H9 (cell line): ENCODE data around the gene GPC6. TPM values are rescaled to one million over a fixed set of nuclear protein-coding genes. Genes with fewer than 3 reads are reported as not detected.

Source experiments
- DNase-seq: peaks from one replicate; pipeline ENCODE4 v3.0.0-alpha.2; 2017
- H2AFZ ChIP-seq: one replicate; pipeline ENCODE4 v1.6.1; 2013; ENCODE audit warnings: mild to moderate bottlenecking, low read length, control low read depth, moderate library complexity
- H2AK5ac ChIP-seq: 2 replicates; pipeline ENCODE4 v1.6.1; 2013; ENCODE audit warnings: low read length, control low read depth, mixed read lengths; ENCODE audit not compliant: insufficient read length
- H2BK120ac ChIP-seq: one replicate; pipeline ENCODE4 v1.6.1; 2013; ENCODE audit warnings: low read depth, mild to moderate bottlenecking, low read length, control low read depth, inconsistent platforms; ENCODE audit not compliant: poor library complexity, severe bottlenecking
- H2BK12ac ChIP-seq: 2 replicates; pipeline ENCODE4 v1.6.1; 2013; ENCODE audit warnings: low read length, control low read depth, mixed read lengths, low read depth; ENCODE audit not compliant: insufficient read length
- H2BK15ac ChIP-seq: 2 replicates; pipeline ENCODE4 v1.6.1; 2013; ENCODE audit warnings: low read depth, low read length, control low read depth
- H2BK20ac ChIP-seq: one replicate; pipeline ENCODE4 v1.6.1; 2013; ENCODE audit warnings: low read depth, mild to moderate bottlenecking, low read length, control low read depth, inconsistent platforms; ENCODE audit not compliant: poor library complexity, severe bottlenecking
- H2BK5ac ChIP-seq: 2 replicates; pipeline ENCODE4 v1.6.1; 2013; ENCODE audit warnings: low read length, control low read depth, mixed read lengths; ENCODE audit not compliant: insufficient read length
- H3K14ac ChIP-seq: 2 replicates; pipeline ENCODE4 v1.6.1; 2013; ENCODE audit warnings: low read length, control low read depth; ENCODE audit not compliant: insufficient read depth
- H3K18ac ChIP-seq: 2 replicates; pipeline ENCODE4 v1.6.1; 2013; ENCODE audit warnings: low read depth, mild to moderate bottlenecking, mixed read lengths, low read length, control low read depth; ENCODE audit not compliant: insufficient read length
- H3K23ac ChIP-seq: 2 replicates; pipeline ENCODE4 v1.6.1; 2013; ENCODE audit warnings: low read length, control low read depth, mixed read lengths, low read depth; ENCODE audit not compliant: insufficient read length
- H3K23me2 ChIP-seq: 2 replicates; pipeline ENCODE4 v1.6.1; 2013; ENCODE audit warnings: low read depth, mild to moderate bottlenecking, mixed read lengths, low read length, control low read depth; ENCODE audit not compliant: insufficient read length, poor library complexity, severe bottlenecking
- H3K27ac ChIP-seq: 2 replicates; pipeline ENCODE4 v1.5.1; 2013; ENCODE audit warnings: low read length, control low read depth, mixed read lengths, low read depth; ENCODE audit not compliant: insufficient read length
- H3K27me3 ChIP-seq: 2 replicates; pipeline ENCODE4 v1.6.1; 2013; ENCODE audit warnings: low read length, control low read depth, inconsistent platforms; ENCODE audit not compliant: insufficient read depth
- H3K4ac ChIP-seq: 2 replicates; pipeline ENCODE4 v1.6.1; 2013; ENCODE audit warnings: low read depth, mild to moderate bottlenecking, control low read depth, inconsistent platforms, low read length, moderate library complexity
- H3K4me1 ChIP-seq: 2 replicates; pipeline ENCODE4 v1.6.1; 2013; ENCODE audit warnings: low read length, control low read depth, inconsistent platforms; ENCODE audit not compliant: insufficient read depth
- H3K4me2 ChIP-seq: 2 replicates; pipeline ENCODE4 v1.6.1; 2013; ENCODE audit warnings: low read length, control low read depth, mixed read lengths; ENCODE audit not compliant: insufficient read length, insufficient read depth
- H3K56ac ChIP-seq: 2 replicates; pipeline ENCODE4 v1.6.1; 2013; ENCODE audit warnings: low read depth, mild to moderate bottlenecking, mixed read lengths, low read length, control low read depth; ENCODE audit not compliant: insufficient read length
- H3K79me1 ChIP-seq: 2 replicates; pipeline ENCODE4 v1.6.1; 2013; ENCODE audit warnings: low read depth, mild to moderate bottlenecking, moderate library complexity, low read length, control low read depth, inconsistent platforms; ENCODE audit not compliant: insufficient read depth, poor library complexity, severe bottlenecking
- H3K79me2 ChIP-seq: 2 replicates; pipeline ENCODE4 v1.6.1; 2013; ENCODE audit warnings: low read length, control low read depth, inconsistent platforms; ENCODE audit not compliant: insufficient read depth
- H3K9ac ChIP-seq: 2 replicates; pipeline ENCODE4 v1.6.1; 2013; ENCODE audit warnings: low read length, control low read depth, mixed read lengths; ENCODE audit not compliant: insufficient read length; ENCODE audit errors: extremely low read depth
- H3K9me3 ChIP-seq: one replicate; pipeline ENCODE4 v1.6.1; 2013; ENCODE audit warnings: low read depth, low read length, inconsistent platforms; ENCODE audit not compliant: control insufficient read depth
- H3T11ph ChIP-seq: one replicate; pipeline ENCODE4 v1.6.1; 2013; ENCODE audit warnings: mild to moderate bottlenecking, low read length, control low read depth, inconsistent platforms
- H4K20me1 ChIP-seq: one replicate; pipeline ENCODE4 v1.6.1; 2013; ENCODE audit not compliant: control insufficient read depth, insufficient read length, insufficient read depth
- H4K5ac ChIP-seq: 2 replicates; pipeline ENCODE4 v1.6.1; 2013; ENCODE audit warnings: low read depth, mild to moderate bottlenecking, mixed read lengths, low read length, control low read depth; ENCODE audit not compliant: insufficient read length
- H4K8ac ChIP-seq: replicated peaks from 2 replicates; pipeline ENCODE4 v1.6.1; 2013; ENCODE audit warnings: low read length, control low read depth, mixed read lengths, low read depth; ENCODE audit not compliant: insufficient read length
- H4K91ac ChIP-seq: 2 replicates; pipeline ENCODE4 v1.6.1; 2013; ENCODE audit warnings: low read depth, mild to moderate bottlenecking, moderate library complexity, mixed read lengths, low read length, control low read depth; ENCODE audit not compliant: insufficient read length
- H3K27ac Mint-ChIP-seq, 3 experiments: 2 replicates in 2 of 3; 3 replicates in 1 of 3; pipeline ENCODE4 v1.8.0; 2020 to 2021; ENCODE audit warnings: mixed read lengths in 3 of 3, mild to moderate bottlenecking in 1 of 3, moderate library complexity in 1 of 3
- H3K27me3 Mint-ChIP-seq: 2 replicates; pipeline ENCODE4 v1.8.0; 2021; ENCODE audit warnings: low read depth, mild to moderate bottlenecking, moderate library complexity, mixed read lengths
- H3K36me3 Mint-ChIP-seq, 3 experiments: 2 replicates in 2 of 3; 3 replicates in 1 of 3; pipeline ENCODE4 v1.8.0; 2020 to 2021; ENCODE audit warnings: low read depth in 3 of 3, mixed read lengths in 3 of 3; ENCODE audit not compliant: insufficient read depth in 1 of 3
- H3K4me1 Mint-ChIP-seq, 2 experiments: 2 replicates each; pipeline ENCODE4 v1.8.0; 2020; ENCODE audit warnings: mixed read lengths in 2 of 2
- H3K4me3 Mint-ChIP-seq, 2 experiments: 2 replicates in 1 of 2; 3 replicates in 1 of 2; pipeline ENCODE4 v1.8.0; 2020 to 2021; ENCODE audit warnings: mild to moderate bottlenecking in 2 of 2, mixed read lengths in 2 of 2, moderate library complexity in 1 of 2
- H3K9me3 Mint-ChIP-seq, 2 experiments: 2 replicates in 1 of 2; 3 replicates in 1 of 2; pipeline ENCODE4 v1.8.0; 2020; ENCODE audit warnings: mild to moderate bottlenecking in 2 of 2, mixed read lengths in 2 of 2, moderate library complexity in 1 of 2
- WGBS: extraction: QIAGEN DNeasy Blood & Tissue Kit; methylation state at CpG from one replicate; pipeline ENCODE4 v1.1.7; 2013; ENCODE audit warnings: missing lambda C conversion rate, low lambda C conversion rate, mixed read lengths; ENCODE audit not compliant: insufficient read length; ENCODE audit errors: extremely low coverage; 5-methylcytosine and 5-hydroxymethylcytosine counted together
- total RNA-seq: library from RNA; stranded (reverse); gene quantifications from 2 replicates; pipeline ENCODE4 v1.2.1, GENCODE V29; 2021
- TF ChIP-seq, protein P1 (sequence below): fragments of 200-600 bp; sonication (generic); conservative IDR thresholded peaks from 3 replicates; pipeline ENCODE4 v1.8.0; 2021; ENCODE audit warnings: antibody characterized with exemption, mild to moderate bottlenecking

The GPC6 gene
- total RNA-seq, 1 experiment from 2014 or later, result 15.6 TPM

DNA sequence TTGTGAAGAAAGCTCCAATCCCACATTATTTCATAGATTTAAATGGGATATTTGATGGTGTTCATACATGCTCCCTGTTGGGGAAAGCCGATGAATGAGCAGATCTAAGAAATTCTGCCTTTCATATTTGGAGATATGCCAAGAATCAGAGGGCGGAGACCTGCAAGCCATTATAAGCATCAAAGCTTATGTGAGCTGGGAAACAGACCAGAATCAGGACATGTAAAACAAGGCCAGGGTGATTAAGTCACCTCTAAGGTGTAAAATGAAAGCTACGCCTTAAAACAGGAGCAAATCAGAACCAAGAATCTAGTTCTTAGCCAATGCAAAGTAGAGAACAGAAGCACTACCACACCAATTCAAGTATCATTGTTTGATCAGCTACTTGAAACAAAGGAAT lies 860.5 kb downstream of the GPC6 start:
- no peak overlapping the region for H4K91ac ChIP-seq
- H3K9ac ChIP-seq, result no peak overlapping the region
- H2AK5ac ChIP-seq, result no peak overlapping the region
- Mint-ChIP-seq H3K36me3 (no peaks in the 10 kb centered on the region; a peak in 1 of 7 replicates), H3K4me3 (no peak overlapping the region), H3K27ac (no peak overlapping the region), H3K27me3 (no peaks in the 10 kb centered on the region), H3K4me1 (no peaks in the 10 kb centered on the region), H3K9me3 (0 out of 5 replicates have a peak, but pooled peaks cover 0 to under 1% of the 10 kb centered on the region in 2 experiments)
- no peak overlapping the region for H4K8ac ChIP-seq
- no peak overlapping the region for H2BK12ac ChIP-seq
- no peak overlapping the region for H2BK20ac ChIP-seq
- no peak for DNase-seq
- H2AFZ ChIP-seq, result no peak overlapping the region
- H3K56ac ChIP-seq, result no peak overlapping the region
- H3K18ac ChIP-seq, result no peak overlapping the region
- no peak overlapping the region for H3K4ac ChIP-seq
- WGBS, result no CpG with 5 or more reads among the region's 3 CpGs
- TF ChIP-seq, protein P1, sequence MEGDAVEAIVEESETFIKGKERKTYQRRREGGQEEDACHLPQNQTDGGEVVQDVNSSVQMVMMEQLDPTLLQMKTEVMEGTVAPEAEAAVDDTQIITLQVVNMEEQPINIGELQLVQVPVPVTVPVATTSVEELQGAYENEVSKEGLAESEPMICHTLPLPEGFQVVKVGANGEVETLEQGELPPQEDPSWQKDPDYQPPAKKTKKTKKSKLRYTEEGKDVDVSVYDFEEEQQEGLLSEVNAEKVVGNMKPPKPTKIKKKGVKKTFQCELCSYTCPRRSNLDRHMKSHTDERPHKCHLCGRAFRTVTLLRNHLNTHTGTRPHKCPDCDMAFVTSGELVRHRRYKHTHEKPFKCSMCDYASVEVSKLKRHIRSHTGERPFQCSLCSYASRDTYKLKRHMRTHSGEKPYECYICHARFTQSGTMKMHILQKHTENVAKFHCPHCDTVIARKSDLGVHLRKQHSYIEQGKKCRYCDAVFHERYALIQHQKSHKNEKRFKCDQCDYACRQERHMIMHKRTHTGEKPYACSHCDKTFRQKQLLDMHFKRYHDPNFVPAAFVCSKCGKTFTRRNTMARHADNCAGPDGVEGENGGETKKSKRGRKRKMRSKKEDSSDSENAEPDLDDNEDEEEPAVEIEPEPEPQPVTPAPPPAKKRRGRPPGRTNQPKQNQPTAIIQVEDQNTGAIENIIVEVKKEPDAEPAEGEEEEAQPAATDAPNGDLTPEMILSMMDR, result no peak
- H3K79me1 ChIP-seq, result no peaks in the 10 kb centered on the region
- no peak overlapping the region for H2BK5ac ChIP-seq
- H4K5ac ChIP-seq, result no peak overlapping the region
- no peak overlapping the region for H3K23ac ChIP-seq
- H4K20me1 ChIP-seq, result no peaks in the 10 kb centered on the region
- H2BK15ac ChIP-seq, result no peak overlapping the region
- no peaks in the 10 kb centered on the region for H3K27me3 ChIP-seq
- no peak overlapping the region for H3K27ac ChIP-seq
- no peaks in the 10 kb centered on the region for H3K79me2 ChIP-seq
- no peak overlapping the region for H3K14ac ChIP-seq
- H3K4me1 ChIP-seq, result no peaks in the 10 kb centered on the region
- no peaks in the 10 kb centered on the region for H3K23me2 ChIP-seq
- no peaks in the 10 kb centered on the region for H3K9me3 ChIP-seq
- no peak overlapping the region for H3T11ph ChIP-seq
- no peak overlapping the region for H2BK120ac ChIP-seq
- H3K4me2 ChIP-seq, result no peak overlapping the region
